Measurements from ENCODE around the gene PXYLP1. TPM values are rescaled to one million over a fixed set of nuclear protein-coding genes. Genes with fewer than 3 reads are reported as not detected.

PXYLP1 gene
- total RNA-seq, 1 experiment from 2014 or later, result 7.8 TPM

DNA sequence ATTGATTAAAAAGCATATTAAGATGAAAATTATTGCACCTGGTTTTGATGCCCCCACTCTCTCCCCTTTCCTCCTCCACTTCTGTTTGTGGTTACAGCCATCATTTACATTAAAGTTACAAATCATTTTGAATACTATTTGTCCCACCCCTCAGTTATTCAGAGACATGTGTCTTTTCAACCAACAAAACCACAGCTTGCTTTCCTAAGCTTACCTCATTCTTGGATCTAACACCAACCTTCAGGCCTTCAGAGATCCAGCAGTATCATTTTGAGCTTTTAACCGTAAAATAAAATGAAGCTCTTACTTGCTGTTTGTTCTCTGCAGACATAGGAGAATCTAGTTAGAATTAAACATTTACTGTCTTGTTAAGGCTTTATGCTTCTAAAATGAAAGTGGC is 4.7 kb downstream of the PXYLP1 start:
- ChIA-PET POLR2A (ENCODE audit: unreplicated experiment) (no interaction called here), CTCF (no interaction called here)
- no peak for TF ChIP-seq EZH2 (IDR thresholded peaks at IDR 0.05; ENCODE audit: low read depth)
- TF ChIP-seq, protein P1, sequence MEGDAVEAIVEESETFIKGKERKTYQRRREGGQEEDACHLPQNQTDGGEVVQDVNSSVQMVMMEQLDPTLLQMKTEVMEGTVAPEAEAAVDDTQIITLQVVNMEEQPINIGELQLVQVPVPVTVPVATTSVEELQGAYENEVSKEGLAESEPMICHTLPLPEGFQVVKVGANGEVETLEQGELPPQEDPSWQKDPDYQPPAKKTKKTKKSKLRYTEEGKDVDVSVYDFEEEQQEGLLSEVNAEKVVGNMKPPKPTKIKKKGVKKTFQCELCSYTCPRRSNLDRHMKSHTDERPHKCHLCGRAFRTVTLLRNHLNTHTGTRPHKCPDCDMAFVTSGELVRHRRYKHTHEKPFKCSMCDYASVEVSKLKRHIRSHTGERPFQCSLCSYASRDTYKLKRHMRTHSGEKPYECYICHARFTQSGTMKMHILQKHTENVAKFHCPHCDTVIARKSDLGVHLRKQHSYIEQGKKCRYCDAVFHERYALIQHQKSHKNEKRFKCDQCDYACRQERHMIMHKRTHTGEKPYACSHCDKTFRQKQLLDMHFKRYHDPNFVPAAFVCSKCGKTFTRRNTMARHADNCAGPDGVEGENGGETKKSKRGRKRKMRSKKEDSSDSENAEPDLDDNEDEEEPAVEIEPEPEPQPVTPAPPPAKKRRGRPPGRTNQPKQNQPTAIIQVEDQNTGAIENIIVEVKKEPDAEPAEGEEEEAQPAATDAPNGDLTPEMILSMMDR (conservative IDR thresholded peaks at IDR 0.05), result no peak
- H3K9me3 ChIP-seq (ENCODE audit: insufficient read depth, low read depth), result no peaks in the 10 kb centered on the region
- H3F3A ChIP-seq (ENCODE audit: insufficient read depth, low read depth), result no peaks in the 10 kb centered on the region
- H2AFZ ChIP-seq, result no peak overlapping the region
- H3K9me2 ChIP-seq (ENCODE audit: insufficient read depth), result no peaks in the 10 kb centered on the region
- peaks cover 10% of the 10 kb centered on the region; the same call in 1 of the 2 replicates for H3K4me1 ChIP-seq (replicated peaks; ENCODE audit: insufficient read depth)
- H4K20me1 ChIP-seq (ENCODE audit: insufficient read depth), result 0 out of 2 replicates have a peak, but pooled peaks cover 4% of the 10 kb centered on the region
- H3K4me2 ChIP-seq, result no peak overlapping the region
- DNase-seq, result no peak
- no peak overlapping the region for H3K27ac ChIP-seq
- H3K79me2 ChIP-seq (ENCODE audit: low read depth), result peaks cover 24% of the 10 kb centered on the region
- no TSS peak for BruUV-seq (replicated peaks)
- H3K27me3 ChIP-seq (ENCODE audit: insufficient read depth, low read depth), result no peaks in the 10 kb centered on the region
- H3K36me3 ChIP-seq (ENCODE audit: low read depth), result peaks cover 4% of the 10 kb centered on the region; the same call in 1 of the 2 replicates
- intact Hi-C loops (cut with micrococcal nuclease; ENCODE audit: unreplicated experiment), result no loop called here
- no peak overlapping the region for H3K4me3 ChIP-seq

DNA sequence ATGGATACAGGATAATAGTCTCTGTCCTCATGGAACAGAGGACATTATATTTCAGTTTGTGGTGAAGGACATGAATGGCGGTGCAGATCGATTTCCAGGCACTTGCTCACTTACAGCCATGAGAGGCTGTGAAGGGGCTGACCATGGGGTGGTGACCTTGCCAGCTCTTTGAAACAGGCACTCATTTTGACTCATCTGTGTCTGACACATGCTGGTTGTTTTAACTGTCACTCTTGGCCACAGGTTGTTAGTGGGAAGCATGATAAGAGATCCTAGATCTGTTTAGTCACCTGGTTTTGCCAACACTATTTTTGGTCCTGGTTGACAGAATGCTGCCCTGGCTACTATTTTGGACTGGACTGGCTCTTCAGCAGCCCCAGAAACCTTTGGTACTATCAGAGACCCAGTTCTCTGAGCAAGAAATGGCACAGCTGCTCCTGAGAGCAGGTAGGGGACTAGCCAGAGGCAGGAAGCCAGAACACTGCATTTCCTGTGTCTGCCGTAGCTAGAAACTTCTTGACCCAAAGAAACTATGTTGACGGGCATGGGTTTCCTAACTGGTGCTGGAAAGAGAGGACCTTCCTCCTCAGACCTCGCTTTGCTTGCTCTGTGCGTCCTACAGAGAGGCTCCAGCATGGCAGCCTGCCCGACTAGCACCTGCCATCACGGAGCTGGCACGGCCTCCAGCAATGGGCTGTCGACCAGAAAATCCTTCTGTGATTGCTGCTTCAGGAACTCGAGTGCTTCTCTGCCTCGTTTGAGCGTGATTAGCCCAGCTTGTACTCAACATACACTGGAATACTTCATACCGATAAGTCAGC is 6.3 kb downstream of the PXYLP1 start:
- Histone ChIP-seq H2AFZ (no peak overlapping the region), H3K79me2 (ENCODE audit: low read depth) (peaks cover 22% of the 10 kb centered on the region), H3K9me3 (ENCODE audit: insufficient read depth, low read depth) (no peaks in the 10 kb centered on the region), H3K27ac (no peak overlapping the region), H4K20me1 (ENCODE audit: insufficient read depth) (peaks cover 1% of the 10 kb centered on the region; the same call in 1 of the 2 replicates), H3K4me3 (no peak overlapping the region), H3K36me3 (ENCODE audit: low read depth) (peaks cover 4% of the 10 kb centered on the region; the same call in 1 of the 2 replicates), H3K9me2 (ENCODE audit: insufficient read depth) (no peaks in the 10 kb centered on the region), H3F3A (ENCODE audit: insufficient read depth, low read depth) (no peaks in the 10 kb centered on the region), H3K4me2 (no peak overlapping the region), H3K4me1 (replicated peaks; ENCODE audit: insufficient read depth) (peaks cover 6% of the 10 kb centered on the region; the same call in 1 of the 2 replicates), H3K27me3 (ENCODE audit: insufficient read depth, low read depth) (no peaks in the 10 kb centered on the region)
- no peak for TF ChIP-seq EZH2 (IDR thresholded peaks at IDR 0.05; ENCODE audit: low read depth)
- TF ChIP-seq, protein P1 (conservative IDR thresholded peaks at IDR 0.05), result no peak
- DNase-seq, result no peak
- ChIA-PET CTCF (no interaction called here), POLR2A (ENCODE audit: unreplicated experiment) (no interaction called here)
- BruUV-seq (replicated peaks), result no TSS peak
- intact Hi-C loops (cut with micrococcal nuclease; ENCODE audit: unreplicated experiment), result no loop called here

DNA sequence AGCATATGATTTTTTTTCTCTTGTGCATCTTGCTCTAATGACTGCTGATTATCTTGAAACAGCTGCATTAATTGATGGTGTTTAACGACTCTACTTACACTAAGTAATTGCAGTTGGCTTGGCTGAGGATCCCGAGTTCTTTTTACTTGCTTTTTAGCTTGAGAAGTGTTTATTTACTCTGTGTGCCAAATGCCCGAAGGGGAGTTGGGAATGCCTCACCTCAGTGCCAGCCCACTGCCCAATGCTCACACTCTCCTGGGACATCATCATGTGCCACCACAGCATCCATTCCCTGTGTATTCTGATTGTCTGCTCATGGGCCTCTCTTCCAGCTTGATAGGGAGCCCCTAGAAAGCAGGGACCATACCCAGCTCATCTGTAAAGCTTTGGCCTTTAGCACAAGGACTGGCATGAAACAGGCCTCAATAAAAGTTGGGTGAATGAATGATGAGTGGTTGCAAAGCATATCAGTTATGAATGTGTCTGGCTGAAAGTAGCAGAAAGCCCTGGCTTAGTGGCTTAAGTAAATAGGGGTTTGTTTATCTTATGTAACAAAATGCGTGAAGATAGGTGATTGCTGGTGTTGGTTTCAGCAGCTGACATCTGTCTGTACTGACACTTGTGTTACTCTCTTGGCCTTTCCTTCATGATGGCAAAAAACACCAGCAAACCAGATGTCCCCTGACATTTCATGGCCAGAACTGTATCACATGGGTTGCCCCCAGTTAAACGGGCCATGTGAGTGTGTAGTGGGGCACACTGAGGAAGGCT is 8.1 kb downstream of the PXYLP1 start:
- no TSS peak for BruUV-seq (replicated peaks)
- H3K27me3 ChIP-seq (ENCODE audit: insufficient read depth, low read depth), result no peaks in the 10 kb centered on the region
- POLR2A ChIA-PET (ENCODE audit: unreplicated experiment), result no interaction called here
- intact Hi-C loops (cut with micrococcal nuclease; ENCODE audit: unreplicated experiment), result no loop called here
- H2AFZ ChIP-seq, result no peak overlapping the region
- H3F3A ChIP-seq (ENCODE audit: insufficient read depth, low read depth), result no peaks in the 10 kb centered on the region
- H3K79me2 ChIP-seq (ENCODE audit: low read depth), result peaks cover 10% of the 10 kb centered on the region
- H4K20me1 ChIP-seq (ENCODE audit: insufficient read depth), result no peaks in the 10 kb centered on the region; the same call in 1 of the 2 replicates
- no peak for DNase-seq
- no peaks in the 10 kb centered on the region for H3K9me2 ChIP-seq (ENCODE audit: insufficient read depth)
- 0 out of 2 replicates have a peak, but pooled peaks cover 3% of the 10 kb centered on the region for H3K4me1 ChIP-seq (replicated peaks; ENCODE audit: insufficient read depth)
- no peak overlapping the region for H3K27ac ChIP-seq
- CTCF ChIA-PET, result no interaction called here
- no peak for TF ChIP-seq EZH2 (IDR thresholded peaks at IDR 0.05; ENCODE audit: low read depth)
- TF ChIP-seq, protein P1 (conservative IDR thresholded peaks at IDR 0.05), result no peak
- no peaks in the 10 kb centered on the region for H3K9me3 ChIP-seq (ENCODE audit: insufficient read depth, low read depth)
- no peak overlapping the region for H3K4me2 ChIP-seq
- H3K36me3 ChIP-seq (ENCODE audit: low read depth), result peaks cover 4% of the 10 kb centered on the region; the same call in 1 of the 2 replicates
- H3K4me3 ChIP-seq, result no peak overlapping the region
